IPS-NIHi7 (cell line): Measurements from ENCODE around the gene MTHFD2L.
"Not testable (repeated sequence)": the region's sequence is repeated elsewhere in the genome, so short reads cannot be mapped to it uniquely, and the experiment has no call there.

Experiments
- DNase-seq: peaks from one replicate; pipeline ENCODE4 v3.0.0; 2012; ENCODE audit warnings: mixed read lengths; ENCODE audit errors: extremely low spot score

MTHFD2L gene

DNA sequence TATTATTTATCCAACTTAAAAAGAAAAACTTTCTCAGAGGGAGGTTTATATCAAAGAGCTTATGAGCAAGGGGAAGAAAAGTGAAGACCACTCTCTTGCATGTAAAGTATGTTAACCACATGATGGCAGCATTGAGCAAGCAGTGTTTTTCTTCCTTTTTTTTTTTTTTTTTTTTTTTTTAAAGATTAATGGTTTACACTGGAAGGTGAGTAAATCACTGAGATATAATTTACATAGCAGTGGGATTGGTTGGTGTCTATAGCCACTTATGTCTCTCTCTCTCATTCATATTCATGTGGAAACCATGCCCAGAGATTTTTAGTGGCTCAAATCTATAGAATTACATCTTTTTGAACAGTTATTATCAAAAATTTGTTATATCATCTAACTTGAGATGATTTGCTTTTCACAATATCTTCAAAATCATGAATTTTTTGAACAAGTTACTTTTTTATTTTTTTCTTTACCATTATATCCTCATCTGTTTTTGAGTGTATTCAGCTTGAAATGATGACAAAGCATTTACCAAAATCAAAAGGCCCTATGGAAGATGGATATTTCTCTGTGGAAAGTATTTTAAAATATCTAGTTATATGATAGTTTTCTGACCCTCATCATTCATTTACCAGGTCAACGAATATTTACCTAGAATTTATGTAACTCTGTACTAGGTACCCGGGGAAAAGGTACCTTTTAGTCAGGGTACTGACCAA lies 31.6 kb downstream of the MTHFD2L start:
- peak; percentile 35 for DNase-seq

DNA sequence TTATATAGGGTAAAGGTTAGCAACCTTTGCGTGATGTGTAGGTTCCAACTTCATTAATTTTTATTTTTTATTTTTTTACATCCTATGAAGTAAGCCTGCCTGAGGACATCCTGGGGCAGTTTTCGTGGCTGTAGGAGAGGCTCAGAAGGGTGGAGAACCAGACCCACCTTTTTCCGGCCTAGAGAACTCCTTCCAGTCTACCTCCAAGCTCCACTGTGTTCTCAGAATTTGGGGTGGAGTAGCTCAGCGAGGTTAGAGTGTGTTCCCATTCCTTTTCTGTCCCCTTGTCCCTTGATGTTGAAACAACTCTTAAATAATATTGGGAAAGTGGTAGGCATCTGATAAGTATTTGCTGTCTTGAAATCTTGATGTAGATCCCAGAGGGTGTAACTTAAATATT lies 32.4 kb downstream of the MTHFD2L start:
- DNase-seq = no peak

DNA sequence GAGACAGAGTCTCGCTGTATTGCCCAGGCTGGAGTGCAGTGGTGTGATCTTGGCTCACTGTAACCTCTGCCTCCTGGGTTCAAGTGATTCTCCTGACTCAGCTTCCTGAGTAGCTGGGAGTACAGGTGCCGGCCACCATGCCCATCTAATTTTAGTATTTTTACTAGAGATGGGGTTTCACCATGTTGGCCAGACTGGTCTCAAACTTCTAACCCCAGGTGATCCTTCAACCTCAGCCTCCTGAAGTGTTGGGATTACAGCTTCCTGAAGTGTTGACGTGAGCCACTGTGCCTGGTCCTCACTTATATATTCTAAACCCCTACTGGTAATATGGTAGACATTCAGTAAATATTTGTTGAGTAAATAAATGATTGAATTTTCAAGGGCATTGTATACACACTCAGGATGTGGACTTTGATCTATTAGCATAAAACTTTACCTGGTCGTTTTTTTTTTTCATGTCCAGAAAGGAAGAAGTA lies 33.0 kb downstream of the MTHFD2L start:
- no peak for DNase-seq

DNA sequence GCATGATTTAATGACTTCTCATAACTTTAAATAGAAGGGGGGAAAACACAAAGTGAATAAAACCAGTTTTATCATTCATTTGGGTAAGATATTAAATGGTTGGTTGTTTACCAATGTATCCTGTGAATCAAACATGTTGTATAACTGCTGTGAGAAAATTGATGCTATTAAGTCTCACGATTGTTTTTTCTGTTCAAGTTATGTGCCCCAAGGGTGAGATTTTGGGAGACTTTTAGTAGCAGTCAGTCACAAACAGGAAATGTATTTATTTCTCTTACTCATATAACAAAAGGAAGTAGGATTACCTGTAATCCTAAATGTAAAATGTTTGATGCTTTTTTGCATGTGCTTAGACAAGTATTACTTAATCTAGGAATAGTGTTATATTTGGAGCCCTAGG lies 39.2 kb downstream of the MTHFD2L start:
- DNase-seq = no peak

DNA sequence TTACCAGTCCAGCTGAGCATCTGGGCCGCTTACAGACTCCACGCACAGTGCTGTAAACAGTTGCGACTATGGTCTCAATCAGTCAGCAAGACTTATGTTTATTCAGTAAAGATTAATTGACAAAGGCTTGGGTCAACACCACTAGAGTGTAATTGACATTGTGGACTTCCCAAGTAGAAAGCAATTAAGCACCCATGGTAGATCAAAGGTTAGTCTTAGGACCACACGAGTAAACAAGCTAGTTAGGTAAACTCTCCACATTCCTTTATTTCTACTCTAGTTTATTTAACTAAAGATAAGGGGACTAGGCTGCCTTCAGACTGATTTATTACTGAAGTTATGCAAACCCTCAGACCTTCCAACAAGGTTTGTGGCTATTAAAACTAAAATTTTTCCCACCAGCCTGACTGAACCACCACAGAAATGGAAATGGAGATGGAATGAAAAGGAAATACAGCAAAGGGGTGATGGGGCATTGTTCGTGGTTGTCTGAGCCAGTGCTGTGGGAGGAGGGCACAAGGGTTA lies 44.2 kb downstream of the MTHFD2L start:
- no peak for DNase-seq

DNA sequence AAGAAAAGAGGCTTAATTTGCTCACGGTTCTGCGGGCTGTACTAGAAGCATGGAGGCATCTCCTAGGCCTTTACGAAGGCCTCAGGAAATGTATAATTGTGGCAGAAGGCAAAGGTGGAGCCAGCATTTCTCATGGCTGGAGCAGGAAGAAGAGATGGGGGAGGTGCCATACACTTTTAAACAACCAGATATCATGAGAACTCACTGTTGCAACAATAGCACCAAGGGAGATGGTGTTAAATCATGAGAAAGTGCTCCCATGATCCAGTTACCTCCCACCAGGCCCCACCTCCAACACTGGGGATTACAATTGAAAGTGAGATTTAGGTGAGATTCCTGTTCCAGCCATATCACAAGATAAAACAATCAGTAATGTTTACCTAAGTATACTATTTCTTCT lies 45.5 kb downstream of the MTHFD2L start:
- DNase-seq = no peak

DNA sequence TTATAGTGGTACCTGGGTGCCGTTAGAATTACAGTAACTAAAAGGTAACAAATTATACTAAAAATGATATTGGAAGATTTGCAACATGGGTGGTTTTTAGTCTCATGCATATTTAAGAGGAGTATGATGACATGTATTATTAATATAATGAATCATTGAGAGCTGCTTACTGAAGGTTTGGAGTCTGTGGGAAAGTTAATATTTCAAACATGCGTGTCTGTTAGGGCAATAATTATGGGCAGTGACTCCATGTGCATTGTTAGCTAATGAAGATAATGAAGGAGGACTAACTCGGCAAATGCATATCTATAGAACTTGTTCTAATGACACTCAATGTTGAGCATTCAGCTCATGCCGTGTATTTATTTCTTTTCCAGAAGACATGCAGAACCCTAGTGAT lies 47.1 kb downstream of the MTHFD2L start:
- DNase-seq = no peak

DNA sequence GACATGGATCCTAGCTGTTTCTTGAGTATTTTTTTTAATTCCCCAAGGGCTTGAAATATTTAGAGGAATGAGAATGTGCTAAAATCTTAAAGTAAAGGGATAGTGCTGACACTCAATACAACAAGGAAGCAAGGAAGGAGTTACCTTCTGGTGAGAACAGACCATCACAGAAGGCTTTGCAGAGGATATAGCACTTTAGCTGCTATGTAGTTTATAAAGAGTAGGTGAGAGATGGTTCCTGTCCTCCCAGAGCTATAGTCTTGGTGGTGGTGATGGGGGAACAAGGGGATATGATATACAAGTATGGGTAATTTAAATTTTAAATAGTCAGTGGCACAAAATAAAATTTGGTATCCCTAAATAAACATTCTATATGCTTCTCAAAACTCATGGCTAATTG lies 47.6 kb downstream of the MTHFD2L start:
- no peak for DNase-seq

DNA sequence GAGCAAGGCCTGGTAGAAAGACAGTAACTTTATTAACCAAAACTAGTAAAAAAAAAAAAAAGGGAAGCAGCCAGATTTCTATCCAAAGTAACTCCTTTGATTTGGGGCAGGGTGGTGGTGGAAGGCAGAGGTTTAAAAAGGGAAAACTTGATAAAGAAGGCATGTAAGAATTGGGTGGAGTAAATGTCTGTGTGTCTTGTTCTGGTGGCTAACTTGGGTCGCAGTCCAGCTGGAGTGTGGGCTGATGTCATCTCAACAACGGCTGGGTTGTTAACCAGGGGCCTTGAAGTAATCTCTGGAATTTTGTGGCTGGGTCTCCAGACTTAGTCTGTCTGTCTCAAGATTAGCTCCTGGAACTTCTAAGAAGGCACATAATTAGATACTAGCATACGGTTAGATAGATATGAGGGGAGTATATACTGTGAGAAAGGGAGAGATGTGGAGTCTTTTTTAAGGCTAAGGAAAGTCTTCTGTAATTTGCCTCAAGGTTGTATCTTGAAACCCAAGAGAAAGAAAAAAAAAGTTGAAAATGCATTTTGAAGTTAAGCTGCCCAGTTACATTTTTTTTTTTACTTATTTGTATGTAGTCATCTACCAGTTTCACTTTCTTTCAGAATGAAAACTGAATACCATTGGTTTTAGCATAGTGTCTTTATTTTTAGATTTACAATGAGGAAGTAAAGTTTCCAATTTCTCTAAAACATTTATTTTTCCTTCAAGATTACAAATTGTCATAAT lies 48.3 kb downstream of the MTHFD2L start:
- no peak for DNase-seq

DNA sequence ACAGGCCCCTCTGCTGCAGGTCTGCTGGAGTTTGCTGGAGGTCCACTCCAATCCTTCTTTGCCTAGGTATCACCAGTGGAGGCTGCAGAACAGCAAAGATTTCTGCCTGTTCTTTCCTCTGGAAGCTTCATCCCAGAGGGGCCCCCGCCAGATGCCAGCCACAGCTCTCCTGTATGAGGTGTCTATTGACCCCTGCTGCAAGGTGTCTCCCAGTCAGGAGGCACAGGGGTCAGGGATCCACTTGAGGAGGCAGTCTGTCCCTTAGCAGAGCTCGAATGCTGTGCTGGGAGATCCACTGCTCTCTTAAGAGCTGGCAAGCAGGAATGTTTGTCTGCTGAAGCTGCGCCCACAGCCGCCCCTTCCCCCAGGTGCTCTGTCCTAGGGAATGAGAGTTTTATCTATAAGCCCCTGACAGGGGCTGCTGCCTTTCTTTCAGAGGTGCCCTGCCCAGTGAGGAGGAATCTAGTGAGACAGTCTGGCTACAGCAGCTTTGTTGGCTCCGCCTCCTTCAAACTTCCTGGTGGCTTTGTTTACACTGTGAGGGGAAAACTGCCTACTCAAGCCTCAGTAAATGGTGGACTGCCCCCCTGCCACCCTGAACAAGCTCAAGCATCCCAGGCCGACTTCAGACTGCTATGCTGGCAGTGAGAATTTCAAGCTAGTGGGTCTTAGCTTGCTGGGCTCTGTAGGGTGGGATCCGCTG lies 56.7 kb downstream of the MTHFD2L start:
- DNase-seq = not testable (repeated sequence)

DNA sequence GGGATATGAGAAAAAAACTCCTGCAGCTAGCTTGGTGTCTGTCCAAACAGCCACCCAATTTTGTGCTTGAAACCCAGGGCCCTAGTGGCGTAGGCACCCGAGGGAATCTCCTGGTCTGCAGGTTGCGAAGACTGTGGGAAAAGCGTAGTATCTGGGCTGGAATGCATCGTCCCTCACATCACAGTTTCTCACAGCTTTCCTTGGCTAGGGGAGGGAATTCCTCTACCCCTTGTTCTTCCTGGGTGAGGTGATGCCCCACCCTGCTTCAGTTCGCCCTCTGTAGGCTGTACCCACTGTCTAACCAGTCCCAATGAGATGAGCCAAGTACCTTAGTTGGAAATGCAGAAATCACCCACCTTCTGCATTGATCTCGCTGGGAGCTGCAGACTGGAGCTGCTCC lies 57.3 kb downstream of the MTHFD2L start:
- not testable (repeated sequence) for DNase-seq

DNA sequence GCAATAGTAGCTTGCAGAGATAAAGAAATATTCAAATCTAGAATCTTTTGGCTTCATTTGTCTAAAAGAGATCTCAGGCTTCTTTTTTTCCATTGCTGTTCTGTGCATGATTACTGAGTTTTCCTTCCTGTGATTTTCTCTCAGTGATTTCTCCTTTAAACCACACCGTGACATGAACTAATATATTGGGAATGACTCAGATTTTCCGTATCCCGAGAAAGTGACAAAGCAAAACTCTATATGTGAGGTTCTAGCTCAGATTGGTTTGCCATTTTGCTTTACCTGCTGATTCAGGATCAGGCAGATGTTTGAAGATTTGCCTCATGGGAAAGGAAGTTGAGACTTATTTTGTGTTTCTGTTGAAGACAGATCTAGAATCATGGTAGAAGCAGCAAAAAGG lies 59.4 kb downstream of the MTHFD2L start:
- no peak for DNase-seq

DNA sequence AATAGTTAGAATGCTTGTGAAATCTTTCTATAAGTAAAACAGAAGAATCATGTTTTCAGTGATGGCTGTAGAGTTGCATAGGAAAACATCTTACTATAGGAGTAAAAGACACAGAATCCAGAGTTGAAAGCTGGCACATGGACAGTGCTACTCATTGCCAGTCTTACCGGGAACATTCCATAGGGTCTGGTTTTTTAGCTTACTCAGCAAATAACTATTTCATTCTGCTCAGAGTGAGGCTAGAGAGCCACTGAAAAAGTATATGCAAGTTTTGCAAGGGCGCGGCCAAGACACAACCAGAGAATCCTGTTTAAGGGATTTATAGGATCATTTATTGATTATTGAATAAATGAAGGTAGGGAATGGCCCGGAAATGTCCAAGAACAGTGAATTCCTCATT lies 60.3 kb downstream of the MTHFD2L start:
- DNase-seq = no peak

DNA sequence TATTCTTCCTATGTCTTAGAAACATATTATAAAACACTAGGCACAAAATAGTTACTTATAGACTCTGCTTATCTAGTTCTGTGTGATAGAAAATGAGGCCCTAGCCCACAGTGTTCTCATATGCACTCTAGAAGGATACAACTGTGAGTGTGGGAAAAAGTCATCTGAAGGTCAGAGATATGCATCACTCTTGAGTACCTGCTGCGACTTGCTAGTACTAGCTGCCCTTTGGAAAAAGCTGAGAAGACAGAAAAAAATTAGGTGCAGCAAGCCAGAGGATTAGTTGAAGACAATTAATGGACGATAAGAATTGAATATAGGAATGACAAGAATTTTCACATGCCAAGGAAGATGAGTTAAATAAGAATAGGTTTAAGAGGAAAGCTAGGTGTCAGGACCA lies 61.3 kb downstream of the MTHFD2L start:
- no peak for DNase-seq

DNA sequence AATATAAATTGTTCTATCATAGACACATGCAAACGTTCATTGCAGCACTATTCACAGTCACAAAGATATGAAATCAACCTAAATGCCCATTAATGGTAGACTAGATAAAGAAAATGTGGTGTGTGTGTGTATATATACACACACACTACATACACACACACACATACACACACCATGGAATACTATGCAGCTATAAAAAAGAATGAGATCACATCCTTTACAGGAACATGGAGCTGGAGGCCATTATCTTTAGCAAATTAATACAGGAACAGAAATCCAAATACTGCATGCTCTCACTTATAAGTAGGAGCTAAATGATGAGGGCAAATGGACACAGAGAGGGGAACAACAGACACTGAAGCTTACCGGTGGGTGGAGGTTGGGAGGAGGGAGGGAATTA lies 65.2 kb downstream of the MTHFD2L start:
- no peak for DNase-seq

DNA sequence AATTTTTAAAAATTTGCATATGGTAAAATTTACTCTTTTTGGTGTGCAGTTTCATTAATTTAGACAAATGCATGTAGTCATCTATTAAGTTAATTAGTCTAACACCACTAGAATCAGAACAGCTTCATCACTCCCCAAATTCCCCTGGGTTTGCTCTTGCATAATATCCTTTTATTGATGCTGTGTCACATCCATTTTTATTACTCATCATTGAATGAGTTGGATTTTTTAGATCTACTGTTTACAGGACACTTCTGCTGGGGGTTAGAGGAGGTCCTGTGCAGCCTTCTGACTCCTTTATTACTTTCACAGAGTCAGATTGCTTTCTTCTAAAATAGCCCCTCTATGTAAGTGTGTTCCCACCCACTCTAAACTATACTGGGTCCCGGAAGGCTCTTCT lies 65.9 kb downstream of the MTHFD2L start:
- no peak for DNase-seq

DNA sequence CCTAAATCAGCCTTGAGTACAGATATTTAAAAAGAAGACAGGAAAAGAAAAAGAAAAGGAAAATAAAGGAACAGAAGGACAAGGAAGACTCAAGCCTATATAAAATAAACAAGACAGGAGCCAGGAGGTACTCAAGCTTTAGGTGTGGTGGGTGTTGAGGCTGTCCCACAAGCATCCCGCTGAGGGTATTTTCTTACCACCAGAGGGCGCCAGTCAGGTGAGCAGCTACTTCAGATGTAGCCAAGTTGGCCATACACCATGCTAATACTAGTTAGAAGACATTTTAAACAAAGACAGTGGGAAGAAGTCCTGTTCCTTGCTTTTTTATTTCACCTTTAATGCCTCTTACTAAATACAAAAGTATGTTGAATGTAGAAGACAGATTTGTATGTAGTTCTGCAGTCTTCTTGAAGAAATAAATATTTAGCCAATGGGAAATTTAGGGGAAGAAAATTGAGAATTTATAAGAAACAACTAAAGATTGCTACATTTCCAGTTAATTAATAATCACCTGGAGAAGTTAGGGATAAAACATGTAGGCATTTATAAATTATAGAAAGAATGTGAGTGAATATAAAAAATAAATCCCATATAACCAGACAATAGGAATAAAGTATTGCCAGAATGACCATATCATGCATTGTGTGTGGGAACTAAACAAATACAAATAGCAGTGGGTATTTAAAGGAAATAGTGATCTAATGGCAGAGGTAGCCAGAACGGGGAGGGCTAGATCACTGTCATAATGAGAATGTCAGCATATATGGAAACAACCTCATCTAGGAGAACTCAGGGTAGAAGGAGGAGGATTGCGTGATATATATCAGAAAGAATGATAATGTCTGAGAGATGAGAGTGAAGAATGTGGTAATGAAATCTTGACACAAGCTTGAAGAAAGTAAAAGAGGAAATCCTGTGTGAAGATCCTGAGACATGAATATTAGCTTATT lies 71.0 kb downstream of the MTHFD2L start:
- peak; percentile 72 for DNase-seq

DNA sequence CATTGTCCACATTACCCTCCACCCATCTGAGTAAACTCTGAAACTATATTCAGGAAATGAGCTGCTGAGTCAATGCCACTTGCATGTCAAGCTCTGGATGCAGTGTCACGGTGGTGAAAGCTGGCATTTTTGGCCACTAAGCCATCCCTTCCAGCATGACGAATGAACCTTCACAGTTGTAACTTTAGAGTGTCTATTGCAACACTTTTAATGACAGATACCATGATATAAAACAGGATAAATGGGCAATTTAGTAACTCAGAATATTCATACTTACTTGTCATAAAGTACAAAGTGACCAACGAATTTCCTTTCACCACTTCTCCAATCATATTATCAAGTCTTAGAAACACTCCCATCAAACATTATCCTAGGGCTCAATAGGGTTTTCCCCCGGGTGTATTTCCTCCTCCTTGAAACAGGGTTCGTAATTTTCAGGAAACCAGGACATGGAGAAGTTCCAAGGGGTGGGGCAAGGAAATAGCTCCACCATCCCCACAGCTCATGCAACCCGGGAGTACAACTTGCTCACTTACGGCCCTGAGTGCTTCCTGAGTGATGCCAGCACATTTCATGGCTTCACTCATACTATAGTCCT lies 73.1 kb downstream of the MTHFD2L start:
- no peak for DNase-seq

DNA sequence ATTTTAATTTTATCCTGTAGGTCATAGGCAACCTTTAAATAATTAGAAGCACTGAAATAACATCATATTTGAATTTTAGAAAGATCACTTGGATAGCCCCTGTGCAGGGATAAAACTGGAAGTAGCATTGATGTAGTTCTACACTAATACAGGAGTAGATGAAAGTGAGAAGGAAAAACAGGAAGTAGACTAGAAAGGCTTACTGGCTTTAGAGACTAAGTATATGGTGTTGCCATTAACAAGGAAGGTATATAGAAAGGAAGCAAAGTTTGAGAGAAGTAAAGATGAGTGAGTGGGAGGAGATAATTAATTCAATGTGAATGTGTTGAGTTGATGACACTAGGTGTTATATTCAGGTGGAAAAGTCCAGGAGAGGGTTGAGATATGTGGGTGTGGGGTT lies 77.2 kb downstream of the MTHFD2L start:
- no peak for DNase-seq

DNA sequence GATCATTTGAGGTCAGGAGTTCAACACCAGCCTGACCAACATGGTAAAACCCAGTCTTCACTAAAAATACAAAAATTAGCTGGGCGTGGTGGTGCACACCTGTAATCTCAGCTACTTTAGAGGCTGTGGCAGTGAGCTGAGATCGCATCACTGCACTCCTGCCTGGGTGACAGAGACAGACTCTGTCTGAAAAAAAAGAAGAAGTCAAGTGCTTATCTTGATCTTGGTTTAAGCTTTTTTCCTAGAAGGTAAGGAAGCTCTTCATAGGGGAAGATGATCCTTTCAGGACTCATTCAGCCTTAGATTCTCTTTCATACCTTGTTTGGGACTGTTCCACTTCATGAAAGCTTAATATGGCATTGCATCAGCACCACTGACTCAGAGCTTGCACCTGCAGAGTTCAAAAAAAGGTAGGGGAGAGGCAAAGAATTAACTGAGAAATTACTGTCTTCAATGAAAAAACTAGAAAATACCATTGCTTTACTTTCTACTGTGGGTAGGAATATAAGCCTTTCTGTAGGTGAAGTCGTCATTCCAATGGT lies 79.6 kb downstream of the MTHFD2L start:
- DNase-seq = no peak

DNA sequence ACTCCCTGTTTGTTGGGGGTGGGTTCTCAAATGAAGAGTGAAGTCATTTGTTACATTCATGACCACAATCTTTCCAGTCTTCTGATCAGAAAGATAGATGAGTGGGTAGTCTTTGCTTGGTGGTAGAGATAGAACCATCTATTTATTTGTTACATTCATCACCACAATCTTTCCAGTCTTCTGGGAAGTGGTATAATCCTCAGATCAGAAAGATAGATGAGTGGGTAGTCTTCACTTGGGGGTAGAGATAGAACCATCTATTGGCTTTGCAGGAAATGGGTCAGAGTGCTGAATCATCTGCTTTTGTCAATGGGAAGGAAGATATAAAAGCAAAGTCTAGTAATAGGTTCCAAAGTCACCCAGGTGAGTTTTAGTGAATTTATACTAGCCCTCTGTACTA lies 86.1 kb downstream of the MTHFD2L start:
- no peak for DNase-seq
